Measurements from ENCODE around the gene C20orf202.

C20orf202 gene

DNA sequence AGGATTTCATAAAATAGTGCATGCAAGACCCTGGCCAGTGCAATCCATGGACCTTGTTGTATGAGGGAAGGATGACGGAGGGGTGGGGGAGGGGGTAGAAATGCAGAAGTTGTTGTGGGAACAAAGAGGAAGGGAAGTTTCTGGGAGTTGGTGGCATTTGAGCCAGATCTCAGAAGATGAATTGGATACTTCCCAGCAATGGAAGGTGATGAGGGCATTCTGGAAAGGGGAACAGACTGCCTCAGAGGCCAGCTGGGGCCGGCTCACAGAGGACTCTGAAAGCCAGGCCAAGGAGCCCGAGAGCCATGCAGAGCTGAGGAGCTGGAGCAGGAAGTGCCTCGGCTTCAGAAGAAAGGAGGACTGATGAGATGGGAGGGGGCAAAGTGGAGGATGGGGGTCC, 21.1 kb upstream of the C20orf202 start:
- TF ChIP-seq POU2F2 (IDR thresholded peaks at IDR 0.05; ENCODE audit: low read depth, low read length) = no peak
- no peak for TF ChIP-seq PAX5 (IDR thresholded peaks at IDR 0.05; ENCODE audit: insufficient read depth, low read length, severe bottlenecking)
- TF ChIP-seq POLR2AphosphoS5 (IDR thresholded peaks at IDR 0.05; ENCODE audit: low read depth, low read length) = no peak
- TF ChIP-seq POLR2A (IDR thresholded peaks at IDR 0.05; ENCODE audit: low read depth, low read length) = no peak
- TF ChIP-seq TAF1 (IDR thresholded peaks at IDR 0.05; ENCODE audit: low read depth, low read length) = no peak
- TF ChIP-seq SPI1 (IDR thresholded peaks at IDR 0.05; ENCODE audit: low read depth, low read length) = no peak
- DNase-seq (ENCODE audit: insufficient read length, low spot score) (no peak), FAIRE-seq (no peak)

DNA sequence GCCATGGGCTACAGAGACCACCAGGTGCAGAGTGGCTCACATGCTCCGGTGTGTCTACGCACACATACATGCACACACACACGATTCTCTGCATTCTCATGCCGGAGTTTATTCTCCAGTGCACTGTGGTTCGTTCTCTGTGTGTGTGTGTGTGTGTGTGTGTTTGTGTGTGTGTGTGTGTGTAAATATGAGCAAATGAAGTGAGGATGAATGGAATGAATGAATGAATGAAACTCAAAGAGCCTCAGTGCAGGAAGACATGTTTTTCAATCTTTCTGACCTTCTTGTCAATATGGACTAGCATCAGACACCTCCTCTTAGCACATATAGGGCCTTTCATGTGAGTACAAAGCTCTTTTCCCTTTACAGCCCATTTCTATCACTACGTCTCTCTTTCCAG, 20.1 kb upstream of the C20orf202 start:
- no peak for FAIRE-seq
- no peak for DNase-seq (ENCODE audit: insufficient read length, low spot score)
- TF ChIP-seq POU2F2 (IDR thresholded peaks at IDR 0.05; ENCODE audit: low read depth, low read length) (no peak), POLR2AphosphoS5 (IDR thresholded peaks at IDR 0.05; ENCODE audit: low read depth, low read length) (no peak), SPI1 (IDR thresholded peaks at IDR 0.05; ENCODE audit: low read depth, low read length) (no peak), PAX5 (IDR thresholded peaks at IDR 0.05; ENCODE audit: insufficient read depth, low read length, severe bottlenecking) (no peak), POLR2A (IDR thresholded peaks at IDR 0.05; ENCODE audit: low read depth, low read length) (no peak), TAF1 (IDR thresholded peaks at IDR 0.05; ENCODE audit: low read depth, low read length) (no peak)

GRCh38 chr20:1184260-1184637, 19.0 kb upstream of the C20orf202 start:
- DNase-seq (ENCODE audit: insufficient read length, low spot score) (no peak), FAIRE-seq (no peak)
- TF ChIP-seq POLR2AphosphoS5 (IDR thresholded peaks at IDR 0.05; ENCODE audit: low read depth, low read length) = no peak
- TF ChIP-seq POU2F2 (IDR thresholded peaks at IDR 0.05; ENCODE audit: low read depth, low read length) = no peak
- TF ChIP-seq SPI1 (IDR thresholded peaks at IDR 0.05; ENCODE audit: low read depth, low read length) = no peak
- TF ChIP-seq POLR2A (IDR thresholded peaks at IDR 0.05; ENCODE audit: low read depth, low read length) = no peak
- no peak for TF ChIP-seq TAF1 (IDR thresholded peaks at IDR 0.05; ENCODE audit: low read depth, low read length)
- TF ChIP-seq PAX5 (IDR thresholded peaks at IDR 0.05; ENCODE audit: insufficient read depth, low read length, severe bottlenecking) = no peak

DNA sequence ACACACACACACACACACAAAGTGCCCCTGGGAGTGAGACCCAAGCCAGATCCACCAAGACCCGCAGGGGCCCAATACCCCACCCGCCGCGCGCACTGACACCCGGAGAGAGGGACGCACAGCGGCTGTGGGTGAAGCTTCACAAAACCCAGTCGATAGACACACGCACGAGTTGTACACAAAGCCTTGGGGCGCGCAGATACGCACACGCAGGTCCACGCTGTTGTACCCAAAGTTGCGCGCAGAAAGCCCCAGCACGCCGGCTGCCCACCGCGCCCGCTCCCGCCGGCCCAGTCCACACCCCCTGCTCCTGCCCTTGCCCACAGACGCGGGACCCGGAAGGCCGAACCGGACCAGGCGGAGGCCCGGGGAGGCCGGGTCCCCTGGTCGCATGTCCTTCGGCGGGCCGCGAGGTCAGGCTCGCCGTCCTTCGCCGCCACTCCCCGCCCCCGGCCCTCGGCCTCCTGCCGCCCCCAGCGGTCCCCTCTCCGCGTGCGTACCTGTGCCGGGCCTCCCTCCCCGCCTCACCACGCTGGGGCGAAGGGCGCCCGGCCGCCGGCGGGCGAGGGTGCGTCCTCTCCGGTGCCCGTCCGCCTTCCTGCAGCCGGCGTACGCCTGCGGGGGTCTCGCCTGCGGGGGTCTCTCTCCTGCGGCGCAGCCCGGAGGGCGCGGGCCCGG, 18.5 kb upstream of the C20orf202 start, which contains the start of gene TMEM74B:
TMEM74B (minus strand) TSS at position 344 of the 678 bp plus-strand sequence. CDS start 1,180 bp downstream, outside the sequence.
- no peak for TF ChIP-seq POU2F2 (IDR thresholded peaks at IDR 0.05; ENCODE audit: low read depth, low read length)
- TF ChIP-seq SPI1 (IDR thresholded peaks at IDR 0.05; ENCODE audit: low read depth, low read length) = no peak
- no peak for TF ChIP-seq PAX5 (IDR thresholded peaks at IDR 0.05; ENCODE audit: insufficient read depth, low read length, severe bottlenecking)
- TF ChIP-seq POLR2A (IDR thresholded peaks at IDR 0.05; ENCODE audit: low read depth, low read length) = no peak
- no peak for TF ChIP-seq POLR2AphosphoS5 (IDR thresholded peaks at IDR 0.05; ENCODE audit: low read depth, low read length)
- no peak for TF ChIP-seq TAF1 (IDR thresholded peaks at IDR 0.05; ENCODE audit: low read depth, low read length)
- DNase-seq (ENCODE audit: insufficient read length, low spot score) (peak; percentile 37), FAIRE-seq (no peak)

DNA sequence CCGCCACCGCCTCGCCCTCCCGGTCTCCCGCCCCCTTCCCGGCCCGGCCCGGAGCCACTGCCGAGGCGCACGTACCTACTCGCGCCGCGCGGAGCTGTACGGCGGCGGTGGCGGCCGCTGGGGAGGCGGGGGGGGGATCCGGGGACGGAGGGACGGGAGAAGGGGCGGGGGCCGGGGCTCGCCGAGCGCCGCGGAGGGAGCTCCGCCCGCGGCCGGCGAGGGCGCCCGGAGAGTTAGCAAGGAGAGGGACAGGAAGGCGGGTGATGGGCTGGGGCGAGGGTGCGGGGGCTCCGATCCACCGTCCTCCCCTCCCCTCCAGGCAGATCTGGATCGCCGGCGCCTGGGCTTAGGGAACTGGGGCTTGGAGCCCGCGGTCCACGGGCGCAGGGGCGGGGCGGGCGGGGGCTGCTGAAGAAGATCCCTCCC, 17.9 kb upstream of the C20orf202 start:
- FAIRE-seq (no peak), DNase-seq (ENCODE audit: insufficient read length, low spot score) (peak; percentile 50)
- TF ChIP-seq TAF1 (IDR thresholded peaks at IDR 0.05; ENCODE audit: low read depth, low read length) (no peak), POLR2AphosphoS5 (IDR thresholded peaks at IDR 0.05; ENCODE audit: low read depth, low read length) (no peak), PAX5 (IDR thresholded peaks at IDR 0.05; ENCODE audit: insufficient read depth, low read length, severe bottlenecking) (no peak), SPI1 (IDR thresholded peaks at IDR 0.05; ENCODE audit: low read depth, low read length) (no peak), POLR2A (IDR thresholded peaks at IDR 0.05; ENCODE audit: low read depth, low read length) (no peak), POU2F2 (IDR thresholded peaks at IDR 0.05; ENCODE audit: low read depth, low read length) (no peak)

- FAIRE-seq (no peak), DNase-seq (ENCODE audit: insufficient read length, low spot score) (peak; percentile 77)
- TF ChIP-seq POLR2A (IDR thresholded peaks at IDR 0.05; ENCODE audit: low read depth, low read length) (no peak), POLR2AphosphoS5 (IDR thresholded peaks at IDR 0.05; ENCODE audit: low read depth, low read length) (no peak), PAX5 (IDR thresholded peaks at IDR 0.05; ENCODE audit: insufficient read depth, low read length, severe bottlenecking) (no peak), SPI1 (IDR thresholded peaks at IDR 0.05; ENCODE audit: low read depth, low read length) (no peak), POU2F2 (IDR thresholded peaks at IDR 0.05; ENCODE audit: low read depth, low read length) (no peak), TAF1 (IDR thresholded peaks at IDR 0.05; ENCODE audit: low read depth, low read length) (no peak)
Observed at GRCh38 chr20:1185790-1186334, 17.4 kb upstream of the C20orf202 start.

DNA sequence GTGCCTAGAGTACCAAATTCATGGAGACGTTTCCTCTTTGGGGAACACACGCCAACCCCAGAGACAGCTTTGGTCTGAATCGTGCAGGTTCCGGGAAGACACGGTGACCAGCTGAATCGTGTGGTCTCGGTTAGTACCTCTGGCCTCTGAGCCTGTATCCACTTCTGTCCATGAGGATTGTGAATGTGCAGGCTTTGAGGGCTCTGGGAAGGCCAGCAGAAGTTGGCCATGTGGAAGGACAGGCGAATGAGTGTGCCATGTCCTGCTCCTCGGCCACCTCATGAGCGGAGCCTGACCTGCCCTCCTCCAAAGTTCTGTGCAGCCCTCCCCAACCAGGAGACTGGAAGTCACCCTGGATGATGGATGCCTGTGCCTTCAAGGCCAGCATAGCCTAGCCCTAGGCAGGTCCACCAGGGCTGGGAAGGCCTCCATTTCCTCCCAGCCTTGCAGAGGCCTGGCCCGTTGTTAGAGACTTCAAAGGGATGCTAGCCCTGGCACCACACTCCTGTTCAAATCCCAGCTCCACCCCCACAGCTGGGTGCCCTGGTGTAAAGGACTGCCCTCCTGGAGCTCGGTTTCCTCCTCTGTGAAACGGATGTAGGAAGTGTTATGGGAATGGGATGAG, 16.8 kb upstream of the C20orf202 start:
- DNase-seq (ENCODE audit: insufficient read length, low spot score) (no peak), FAIRE-seq (no peak)
- TF ChIP-seq POLR2A (IDR thresholded peaks at IDR 0.05; ENCODE audit: low read depth, low read length) (no peak), POLR2AphosphoS5 (IDR thresholded peaks at IDR 0.05; ENCODE audit: low read depth, low read length) (no peak), SPI1 (IDR thresholded peaks at IDR 0.05; ENCODE audit: low read depth, low read length) (no peak), PAX5 (IDR thresholded peaks at IDR 0.05; ENCODE audit: insufficient read depth, low read length, severe bottlenecking) (no peak), POU2F2 (IDR thresholded peaks at IDR 0.05; ENCODE audit: low read depth, low read length) (no peak), TAF1 (IDR thresholded peaks at IDR 0.05; ENCODE audit: low read depth, low read length) (no peak)

DNA sequence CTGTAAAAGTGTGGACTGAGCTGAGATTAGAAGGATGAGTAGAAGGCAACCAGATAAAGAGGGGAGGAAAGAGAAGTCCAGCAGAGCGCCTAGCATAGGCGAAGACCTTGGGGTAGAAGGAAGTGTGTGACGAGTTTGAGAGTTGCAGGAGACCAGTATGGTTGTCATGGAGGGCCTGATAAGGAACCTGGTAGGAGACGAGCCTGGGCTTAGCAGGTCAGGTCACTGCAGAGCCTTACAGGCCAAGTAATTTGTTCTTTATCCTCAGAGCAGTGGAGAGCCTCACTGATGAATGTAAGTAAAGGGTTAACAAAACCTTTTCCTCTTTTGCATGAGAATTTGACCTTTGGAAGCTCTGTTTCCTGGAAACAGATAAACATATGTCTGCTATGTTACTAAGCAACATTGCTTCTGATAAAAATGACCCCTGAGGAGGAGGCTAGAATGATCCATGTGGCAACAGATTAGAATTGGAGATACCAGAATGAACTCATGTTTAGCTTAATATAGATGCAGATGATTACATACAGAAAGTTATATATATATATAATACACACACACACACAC, 15.6 kb upstream of the C20orf202 start:
- FAIRE-seq = no peak
- no peak for DNase-seq (ENCODE audit: insufficient read length, low spot score)
- no peak for TF ChIP-seq SPI1 (IDR thresholded peaks at IDR 0.05; ENCODE audit: low read depth, low read length)
- TF ChIP-seq PAX5 (IDR thresholded peaks at IDR 0.05; ENCODE audit: insufficient read depth, low read length, severe bottlenecking) = no peak
- no peak for TF ChIP-seq TAF1 (IDR thresholded peaks at IDR 0.05; ENCODE audit: low read depth, low read length)

DNA sequence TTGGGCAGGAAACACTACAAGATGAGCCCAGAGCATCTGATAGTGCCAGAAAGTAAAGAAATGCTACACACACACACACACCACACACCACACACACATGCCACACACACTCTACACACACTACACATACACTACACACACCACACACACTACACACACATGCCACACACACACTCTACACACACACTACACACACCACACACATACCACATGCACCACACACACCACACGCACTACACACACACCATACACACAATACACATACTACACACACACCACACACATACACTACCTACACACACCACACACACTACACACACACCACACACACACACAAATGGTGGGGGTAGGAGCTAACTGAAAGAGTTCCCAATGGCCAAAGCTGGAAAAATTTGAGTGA, 14.9 kb upstream of the C20orf202 start:
- DNase-seq (ENCODE audit: insufficient read length, low spot score) (no peak), FAIRE-seq (peak; percentile 78)
- no peak for TF ChIP-seq POLR2AphosphoS5 (IDR thresholded peaks at IDR 0.05; ENCODE audit: low read depth, low read length)
- TF ChIP-seq TAF1 (IDR thresholded peaks at IDR 0.05; ENCODE audit: low read depth, low read length) = no peak
- no peak for TF ChIP-seq POLR2A (IDR thresholded peaks at IDR 0.05; ENCODE audit: low read depth, low read length)
- TF ChIP-seq POU2F2 (IDR thresholded peaks at IDR 0.05; ENCODE audit: low read depth, low read length) = no peak
